ENCODE results near the gene EXOC6B.

DNA sequence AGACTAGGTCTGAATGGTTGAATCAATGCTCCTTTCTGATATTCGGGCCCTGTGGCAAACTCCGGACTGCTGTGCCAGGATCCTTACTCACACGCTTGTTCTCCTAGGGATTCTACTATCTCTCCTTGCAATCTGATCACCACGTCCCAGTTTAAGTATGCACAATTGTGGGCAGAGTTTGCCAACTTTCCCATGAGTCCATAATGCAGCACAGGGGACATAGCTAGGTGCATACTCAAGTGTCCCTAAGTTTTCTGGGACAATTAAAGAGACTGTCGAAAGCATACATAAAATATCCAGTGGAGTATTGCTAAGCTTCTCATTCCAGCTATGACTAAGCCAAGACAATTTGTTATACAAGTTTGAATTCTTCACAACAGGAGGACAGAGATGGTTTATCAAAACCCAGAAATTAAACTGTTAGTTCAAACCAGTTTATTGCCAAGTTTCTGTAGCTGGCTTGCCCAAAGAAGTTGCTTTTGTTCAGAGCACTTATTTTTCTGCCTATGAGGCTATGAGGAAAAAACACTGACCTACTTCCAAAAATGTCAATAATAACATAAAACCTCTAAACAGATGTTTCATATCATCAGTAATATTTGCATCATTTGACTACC is 136.1 kb downstream of the EXOC6B start:
- no peak for TF ChIP-seq SMC3 (IDR thresholded peaks at IDR 0.05; ENCODE audit: borderline replicate concordance, low read length)
- no peak for TF ChIP-seq RAD21 (IDR thresholded peaks at IDR 0.05; ENCODE audit: insufficient read depth, low read depth, low read length)
- no peak for TF ChIP-seq ESRRA (IDR thresholded peaks at IDR 0.05; ENCODE audit: low read length)
- TF ChIP-seq RFX5 (IDR thresholded peaks at IDR 0.05; ENCODE audit: low read depth, low read length) = no peak
- no peak for TF ChIP-seq DPF2 (IDR thresholded peaks at IDR 0.05)
- no peak for TF ChIP-seq CHD2 (IDR thresholded peaks at IDR 0.05; ENCODE audit: borderline replicate concordance, low read depth, low read length)
- no peak for TF ChIP-seq POLR2A (IDR thresholded peaks at IDR 0.05; ENCODE audit: low read depth, low read length)
- no peak for TF ChIP-seq CTCF (IDR thresholded peaks at IDR 0.05 in 2 of 3, conservative IDR thresholded peaks at IDR 0.05 in 1 of 3; ENCODE audit: control insufficient read depth in 2 of 3, extremely low read depth in 1 of 3, insufficient read depth in 1 of 3, low read depth in 3 of 3, low read length in 3 of 3)
- TF ChIP-seq POU2F2 (IDR thresholded peaks at IDR 0.05; ENCODE audit: borderline replicate concordance, low read depth, low read length) = no peak
- TF ChIP-seq FOXK2 (IDR thresholded peaks at IDR 0.05) = no peak
- no peak for TF ChIP-seq EZH2 (IDR thresholded peaks at IDR 0.05; ENCODE audit: borderline replicate concordance, control insufficient read depth, low read depth, low read length)
- TF ChIP-seq SP1 (IDR thresholded peaks at IDR 0.05; ENCODE audit: low read depth, low read length) = no peak
- no peak for TF ChIP-seq HDGF (IDR thresholded peaks at IDR 0.05)
- TF ChIP-seq CBX5 (IDR thresholded peaks at IDR 0.05; ENCODE audit: low read depth) = no peak

Measured in GM12878 (cell line).